ENCODE data around the gene ZFAND3.
"Not testable (repeated sequence)": the region's sequence is repeated elsewhere in the genome, so short reads cannot be mapped to it uniquely, and the experiment has no call there.

Gene ZFAND3

DNA sequence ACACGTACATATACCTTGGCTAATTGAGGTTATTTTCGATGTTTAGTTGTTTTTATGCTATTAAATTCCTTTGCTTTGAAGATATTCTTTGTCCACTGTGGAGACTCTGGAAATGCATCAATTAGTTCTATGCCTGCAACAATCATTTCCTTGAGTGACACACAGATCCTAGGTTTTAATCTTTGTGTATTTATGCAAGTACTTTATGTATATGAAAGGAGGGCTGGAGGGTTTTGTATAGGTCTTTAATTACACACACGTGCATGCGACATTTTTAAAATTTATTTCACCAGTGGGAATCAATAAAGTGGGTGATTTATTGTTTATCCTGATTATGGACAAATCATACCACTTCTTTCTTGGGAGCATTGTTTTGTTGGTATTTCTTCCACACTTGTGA is 57.3 kb downstream of the ZFAND3 start:
- no peak for DNase-seq (ENCODE audit: low read depth)
- no peak for TF ChIP-seq CTCF (IDR thresholded peaks at IDR 0.05; ENCODE audit: insufficient read depth, low read depth, low read length, missing control alignments)
- H3K4me3 ChIP-seq (ENCODE audit: low read length), result no peak overlapping the region

- TF ChIP-seq CTCF (IDR thresholded peaks at IDR 0.05; ENCODE audit: insufficient read depth, low read depth, low read length, missing control alignments), result no peak
- no peak for DNase-seq (ENCODE audit: low read depth)
- H3K4me3 ChIP-seq (ENCODE audit: low read length), result no peak overlapping the region
Observed at GRCh38 chr6:37877373-37878149, 58.0 kb downstream of the ZFAND3 start.

DNA sequence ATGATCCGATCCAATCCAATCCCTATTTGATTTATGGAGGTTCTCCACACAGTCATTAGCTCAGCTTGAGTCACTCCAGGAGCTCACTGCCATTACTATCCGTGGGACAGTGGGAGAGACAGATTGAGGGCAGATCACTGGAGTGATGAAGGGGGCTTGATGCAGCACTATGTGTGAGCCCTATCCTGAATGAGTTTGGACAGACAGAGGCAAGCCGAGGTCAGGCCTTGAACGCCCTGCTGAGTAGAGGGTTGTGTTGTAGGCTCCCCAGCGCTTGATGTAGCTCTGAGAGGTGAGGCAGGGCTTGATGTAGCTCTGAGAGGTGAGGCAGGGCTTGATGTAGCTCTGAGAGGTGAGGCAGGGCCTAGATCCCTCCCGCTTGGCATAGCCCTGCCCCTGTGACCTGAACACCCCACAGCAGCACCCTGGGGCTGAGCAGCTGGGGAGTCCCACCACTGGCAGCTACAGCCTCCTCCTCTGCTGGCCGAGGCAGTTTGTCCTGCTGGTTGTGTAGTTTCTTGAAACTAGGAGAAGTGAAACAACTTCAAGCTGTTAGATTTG is 58.7 kb downstream of the ZFAND3 start:
- DNase-seq (ENCODE audit: low read depth), result no peak
- no peak for TF ChIP-seq CTCF (IDR thresholded peaks at IDR 0.05; ENCODE audit: insufficient read depth, low read depth, low read length, missing control alignments)
- H3K4me3 ChIP-seq (ENCODE audit: low read length), result no peak overlapping the region

GRCh38 chr6:37880602-37881001 is 61.1 kb downstream of the ZFAND3 start:
- not testable (repeated sequence) for DNase-seq (ENCODE audit: low read depth); H3K4me3 ChIP-seq (ENCODE audit: low read length)

- H3K4me3 ChIP-seq (ENCODE audit: low read length), result no peak overlapping the region
- no peak for DNase-seq (ENCODE audit: low read depth)
- no peak for TF ChIP-seq CTCF (IDR thresholded peaks at IDR 0.05; ENCODE audit: insufficient read depth, low read depth, low read length, missing control alignments)
Observed at GRCh38 chr6:37882292-37882691, 62.8 kb downstream of the ZFAND3 start.

- no peak for DNase-seq (ENCODE audit: low read depth)
- TF ChIP-seq CTCF (IDR thresholded peaks at IDR 0.05; ENCODE audit: insufficient read depth, low read depth, low read length, missing control alignments), result no peak
- H3K4me3 ChIP-seq (ENCODE audit: low read length), result no peak overlapping the region
Observed at GRCh38 chr6:37882724-37883413, 63.3 kb downstream of the ZFAND3 start.

DNA sequence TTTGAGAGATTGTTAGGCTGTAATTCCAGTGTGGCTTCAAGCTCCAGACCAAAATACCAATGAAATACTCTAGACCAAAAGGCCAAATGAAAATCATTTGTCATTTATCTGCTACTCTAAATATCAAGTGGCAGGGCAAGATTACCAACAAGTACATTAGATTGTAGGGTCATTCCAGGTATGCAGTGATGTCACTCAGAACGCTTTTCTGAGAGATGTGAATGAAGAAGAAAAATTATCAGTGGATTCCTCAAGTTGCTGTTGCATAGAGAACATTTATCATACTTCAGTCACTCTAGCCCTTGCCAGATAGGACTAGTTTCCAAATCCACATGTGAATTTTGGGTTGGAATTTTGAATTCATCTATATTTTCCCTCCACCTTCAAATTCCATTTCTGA is 65.0 kb downstream of the ZFAND3 start:
- no peak for DNase-seq (ENCODE audit: low read depth)
- H3K4me3 ChIP-seq (ENCODE audit: low read length), result no peak overlapping the region
- TF ChIP-seq CTCF (IDR thresholded peaks at IDR 0.05; ENCODE audit: insufficient read depth, low read depth, low read length, missing control alignments), result no peak

Measured in epithelial cell of esophagus (primary cell).